ENCODE data around the gene KLF7. TPM values are rescaled to one million over a fixed set of nuclear protein-coding genes. Genes with fewer than 3 reads are reported as not detected.

The KLF7 gene
- total RNA-seq, result 1 to 10 TPM; 4.7 to 6.8 TPM

DNA sequence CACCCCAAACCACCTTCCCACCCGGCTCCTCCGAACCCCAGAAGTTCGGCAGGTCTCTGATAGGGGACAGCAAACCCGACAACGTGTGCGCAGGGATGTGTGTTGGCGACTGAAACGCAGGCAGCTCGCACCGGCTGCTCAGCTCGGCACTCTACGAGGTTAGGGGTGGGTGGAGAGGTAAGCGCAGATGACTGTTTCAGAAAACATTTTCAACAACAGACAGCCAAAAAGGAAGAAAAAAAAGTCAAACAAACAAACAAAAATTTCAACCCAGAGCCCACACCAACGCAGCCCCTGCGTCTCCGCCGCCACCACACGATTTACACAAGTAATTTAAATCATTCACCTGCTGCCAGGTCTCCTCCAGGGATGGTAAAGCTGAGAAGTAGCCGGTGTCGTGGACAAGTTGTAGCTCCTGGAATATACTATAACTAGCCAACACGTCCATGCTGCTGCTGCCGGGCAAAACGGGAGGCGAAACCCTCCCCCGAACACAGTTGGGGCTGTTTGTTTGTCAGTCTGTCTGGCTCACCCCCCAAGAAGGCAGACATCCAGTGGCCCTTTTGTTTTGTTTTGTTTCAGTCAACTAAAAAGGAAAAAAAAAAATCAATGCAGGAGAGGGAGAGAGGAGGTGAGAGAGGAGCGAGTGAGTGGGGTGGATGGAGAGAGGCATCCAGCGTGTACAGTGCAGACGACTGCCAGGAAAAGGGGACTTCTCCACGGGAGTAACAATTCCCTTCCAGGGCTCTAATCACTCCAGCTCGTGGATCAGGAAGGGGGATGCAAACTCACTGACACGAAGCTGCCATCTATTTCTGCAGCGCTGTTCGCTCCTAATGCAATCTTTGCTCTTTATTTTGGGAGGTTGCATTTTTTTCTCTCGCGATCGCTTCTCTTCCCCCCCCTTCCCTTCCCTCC is at the start of gene KLF7:
Gene KLF7 (minus strand): TSS at position 828 of the 918 bp plus-strand sequence. CDS start 380 bp downstream, at position 448.
- CTCF ChIA-PET, result interaction anchor here (1.0 to 3.9 kb wide), 3 partner anchors 23 to 308 kb away, joined by 3 to 20 read pairs (median 4); no protein-coding TSS in a partner anchor
- Mint-ChIP-seq H3K36me3 (no peaks in the 10 kb centered on the region), H3K27me3 (peaks cover 67% of the 10 kb centered on the region), H3K9me3 (ENCODE audit: low read depth) (no peaks in the 10 kb centered on the region), H3K4me3 (peak within 1 kb of the TSS; percentile 78), H3K4me1 (peaks cover 33% of the 10 kb centered on the region), H3K27ac (peak within 1 kb of the TSS; percentile 81)
- no peak for ATAC-seq
- DNase-seq, result peak; percentile 58

DNA sequence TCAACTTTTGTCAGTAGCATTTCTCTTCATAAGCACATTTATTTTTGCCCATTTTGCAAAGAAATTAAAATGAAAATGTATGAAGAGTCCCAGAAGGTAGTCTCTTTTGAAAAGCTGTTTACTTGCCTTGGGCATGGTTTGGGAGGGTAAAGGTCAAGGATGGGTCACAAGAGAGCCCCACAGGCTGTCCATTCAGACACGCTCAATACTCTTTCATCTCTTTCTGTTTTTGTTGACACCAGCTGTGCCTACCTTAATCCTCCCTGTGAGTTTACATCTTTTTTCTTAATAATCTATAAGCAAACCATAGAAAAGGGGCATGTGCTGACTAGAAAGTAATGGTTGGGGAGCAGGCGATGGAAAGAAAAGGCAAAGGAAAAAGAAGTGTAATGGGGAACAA is 49.6 kb upstream of the KLF7 start:
- Mint-ChIP-seq H3K36me3 (no peaks in the 10 kb centered on the region), H3K27me3 (peaks cover 32% of the 10 kb centered on the region), H3K4me3 (no peak overlapping the region), H3K4me1 (no peaks in the 10 kb centered on the region), H3K9me3 (ENCODE audit: low read depth) (no peaks in the 10 kb centered on the region), H3K27ac (no peak overlapping the region)
- DNase-seq, result no peak
- ATAC-seq, result no peak
- CTCF ChIA-PET, result no interaction called here

DNA sequence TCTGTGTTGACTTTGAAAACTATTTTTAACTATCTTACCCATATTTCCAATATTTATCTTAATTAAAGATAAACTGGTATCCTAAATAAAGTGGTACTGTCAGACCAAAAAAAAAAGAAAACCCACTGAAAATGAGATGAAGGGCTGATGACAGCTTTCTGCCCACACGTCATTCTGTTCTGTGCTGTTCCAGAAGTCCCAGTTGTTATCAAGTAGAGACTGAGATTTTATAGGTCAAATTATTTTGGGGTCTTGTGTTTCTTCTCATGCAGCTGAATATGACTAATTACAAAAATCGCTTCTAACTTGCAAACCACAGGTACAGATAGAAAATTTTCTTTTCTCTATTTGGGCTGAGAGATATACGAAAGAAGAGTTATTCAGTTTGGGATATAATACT is 48.7 kb upstream of the KLF7 start:
- CTCF ChIA-PET, result no interaction called here
- no peak overlapping the region for H3K27ac Mint-ChIP-seq
- H3K9me3 Mint-ChIP-seq (ENCODE audit: low read depth), result no peaks in the 10 kb centered on the region
- H3K4me3 Mint-ChIP-seq, result no peak overlapping the region
- DNase-seq (no peak), ATAC-seq (no peak)
- H3K4me1 Mint-ChIP-seq, result no peaks in the 10 kb centered on the region
- H3K27me3 Mint-ChIP-seq, result peaks cover 33% of the 10 kb centered on the region
- H3K36me3 Mint-ChIP-seq, result no peaks in the 10 kb centered on the region

DNA sequence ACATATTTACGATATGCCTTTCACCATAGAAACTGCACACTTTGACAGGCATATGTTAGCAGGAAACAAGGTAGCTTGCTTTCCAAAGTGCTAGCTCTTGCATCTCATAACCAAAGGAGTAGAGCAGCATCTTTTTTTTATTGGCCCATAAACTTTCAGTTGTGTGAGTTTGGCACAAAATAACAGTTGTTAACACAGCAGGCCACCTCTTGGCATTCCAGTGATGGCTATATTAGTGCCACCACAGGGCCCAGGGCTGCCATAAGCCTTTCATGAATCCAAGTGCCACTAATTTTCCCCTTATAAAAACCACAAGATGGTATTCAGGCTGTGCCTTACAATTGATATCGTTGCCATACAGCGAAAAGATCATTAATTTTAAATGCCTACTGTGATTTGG is 40.3 kb upstream of the KLF7 start:
- Mint-ChIP-seq H3K4me3 (no peak overlapping the region), H3K9me3 (ENCODE audit: low read depth) (no peaks in the 10 kb centered on the region), H3K36me3 (no peaks in the 10 kb centered on the region), H3K4me1 (no peaks in the 10 kb centered on the region), H3K27me3 (peaks cover 10% of the 10 kb centered on the region), H3K27ac (no peak overlapping the region)
- no peak for DNase-seq
- ATAC-seq, result no peak
- CTCF ChIA-PET, result no interaction called here

DNA sequence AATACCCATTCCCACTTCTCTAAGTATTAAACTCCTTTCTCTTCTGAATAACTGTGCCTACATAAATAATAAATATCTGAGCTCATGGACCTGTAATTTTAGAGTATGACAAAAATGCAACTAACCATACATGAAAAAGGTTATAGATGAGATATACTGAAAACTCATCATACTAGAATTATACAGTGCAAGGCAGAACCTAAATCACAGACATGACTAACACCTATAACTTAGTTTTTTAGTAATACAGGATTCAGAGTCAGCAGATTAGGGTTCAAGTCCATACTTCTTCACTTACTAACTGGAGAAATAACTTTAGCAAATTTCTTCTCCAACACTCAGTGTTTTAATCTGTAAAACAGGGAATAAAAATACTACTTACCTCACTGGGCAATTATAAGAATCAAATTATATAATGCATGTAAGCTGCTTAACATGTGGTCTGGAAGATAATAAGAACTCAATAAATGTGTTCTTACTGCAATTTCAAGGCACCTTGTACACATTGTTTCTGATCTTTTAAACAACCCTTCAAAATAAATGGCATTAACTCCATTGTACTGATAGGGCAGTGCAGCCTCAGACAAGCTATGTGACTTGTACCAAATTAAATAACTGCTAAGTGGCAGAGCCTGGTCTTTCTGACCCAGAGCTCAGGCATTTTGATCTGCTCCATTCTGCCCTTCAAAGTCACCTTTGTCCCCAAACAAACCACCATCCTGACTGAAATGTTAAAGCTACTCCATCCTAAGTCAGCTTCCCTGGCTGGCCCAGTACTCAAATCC is 39.6 kb upstream of the KLF7 start:
- ATAC-seq (no peak), DNase-seq (no peak)
- Mint-ChIP-seq H3K36me3 (no peaks in the 10 kb centered on the region), H3K4me3 (no peak overlapping the region), H3K27me3 (peaks cover 10% of the 10 kb centered on the region), H3K9me3 (ENCODE audit: low read depth) (no peaks in the 10 kb centered on the region), H3K27ac (no peak overlapping the region), H3K4me1 (no peaks in the 10 kb centered on the region)
- CTCF ChIA-PET, result interaction anchor here (1.4 kb wide), 1 partner anchor 9 kb away, joined by 3 read pairs; no protein-coding TSS in a partner anchor

DNA sequence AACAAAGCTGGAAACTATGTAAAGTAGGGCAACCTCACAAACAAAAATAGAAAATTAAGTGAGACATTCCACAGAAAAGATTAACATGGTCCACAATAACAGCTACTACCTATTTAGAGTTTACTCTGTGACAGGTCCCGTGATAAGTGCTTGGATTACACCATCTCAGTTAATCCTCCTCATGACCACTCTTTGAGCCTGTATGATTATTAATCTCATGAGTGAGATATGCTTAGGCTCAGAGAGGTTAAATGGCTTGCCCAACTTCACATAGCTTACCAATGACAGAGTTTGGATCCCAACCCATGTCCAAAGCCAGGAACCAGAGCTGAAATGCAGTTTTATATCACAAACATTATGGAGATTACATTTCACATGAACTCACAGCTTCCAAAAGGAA is 37.3 kb upstream of the KLF7 start:
- DNase-seq, result no peak
- Mint-ChIP-seq H3K9me3 (ENCODE audit: low read depth) (no peaks in the 10 kb centered on the region), H3K4me3 (no peak overlapping the region), H3K36me3 (no peaks in the 10 kb centered on the region), H3K4me1 (no peaks in the 10 kb centered on the region), H3K27ac (no peak overlapping the region), H3K27me3 (peaks cover 14% of the 10 kb centered on the region)
- CTCF ChIA-PET, result no interaction called here
- ATAC-seq, result no peak

DNA sequence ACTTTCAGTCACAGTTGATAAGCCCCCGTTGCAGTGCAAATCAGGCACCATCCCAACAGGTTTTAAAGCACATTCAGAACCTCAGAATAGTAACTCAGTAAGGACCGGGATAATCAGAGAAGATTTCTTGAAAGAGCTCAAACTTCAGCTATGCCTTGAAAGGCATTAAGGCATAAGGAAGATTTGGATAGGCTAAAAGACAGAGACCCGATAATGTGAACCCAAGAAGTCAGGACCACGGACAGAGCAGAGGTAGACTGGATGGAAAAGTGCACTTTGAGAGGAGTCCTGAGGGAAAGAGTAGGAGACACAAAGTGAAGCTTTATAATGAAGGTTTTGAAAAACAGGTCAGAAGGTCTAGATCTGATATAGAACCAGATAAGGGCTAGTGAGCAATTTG is 36.9 kb upstream of the KLF7 start:
- no peaks in the 10 kb centered on the region for H3K4me1 Mint-ChIP-seq
- CTCF ChIA-PET, result no interaction called here
- H3K27me3 Mint-ChIP-seq, result peaks cover 14% of the 10 kb centered on the region
- ATAC-seq, result peak; percentile 33
- no peaks in the 10 kb centered on the region for H3K9me3 Mint-ChIP-seq (ENCODE audit: low read depth)
- no peaks in the 10 kb centered on the region for H3K36me3 Mint-ChIP-seq
- H3K27ac Mint-ChIP-seq, result no peak overlapping the region
- no peak for DNase-seq
- no peak overlapping the region for H3K4me3 Mint-ChIP-seq

DNA sequence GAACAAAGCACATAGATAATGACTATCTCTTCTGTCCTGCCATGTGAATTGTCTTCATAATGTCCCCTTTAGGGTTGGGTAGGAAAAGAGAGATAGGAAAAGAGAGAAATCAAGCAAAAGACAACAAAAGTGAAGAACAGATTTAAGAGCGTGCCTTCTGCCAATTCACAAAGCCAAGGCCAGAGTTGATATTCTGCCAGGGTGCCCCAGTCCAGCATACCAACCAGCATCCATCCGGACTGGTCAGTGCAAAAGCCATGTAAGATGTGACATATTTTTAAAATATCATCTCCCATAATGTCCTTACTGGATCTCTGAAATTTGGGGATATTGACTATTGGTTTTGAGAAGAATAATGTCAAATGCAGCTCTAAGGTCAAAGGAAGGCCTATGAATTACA is 35.7 kb upstream of the KLF7 start:
- Mint-ChIP-seq H3K27ac (no peak overlapping the region), H3K4me3 (no peak overlapping the region), H3K9me3 (ENCODE audit: low read depth) (no peaks in the 10 kb centered on the region), H3K4me1 (no peaks in the 10 kb centered on the region), H3K27me3 (peaks cover 14% of the 10 kb centered on the region), H3K36me3 (no peaks in the 10 kb centered on the region)
- no peak for ATAC-seq
- DNase-seq, result no peak
- CTCF ChIA-PET, result no interaction called here

DNA sequence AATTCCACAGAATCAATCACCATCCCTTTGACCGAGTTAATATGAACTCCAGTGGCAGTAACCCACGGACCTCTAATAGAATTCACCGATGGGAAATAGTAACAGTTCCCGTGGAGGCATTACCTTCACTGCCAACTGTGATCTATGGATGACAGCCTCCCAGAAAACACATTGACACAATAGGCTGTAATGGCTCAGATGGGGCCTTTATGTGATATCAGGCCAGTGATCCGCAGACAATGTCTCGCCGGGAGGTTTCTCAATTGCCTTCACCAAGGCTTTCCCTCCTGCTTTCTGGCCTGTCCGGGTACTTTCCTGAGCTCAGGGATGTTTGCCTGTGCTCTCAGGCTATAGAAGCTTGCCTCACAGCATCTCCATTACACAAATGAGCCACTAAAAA is 34.4 kb upstream of the KLF7 start:
- DNase-seq, result no peak
- Mint-ChIP-seq H3K9me3 (ENCODE audit: low read depth) (no peaks in the 10 kb centered on the region), H3K4me1 (no peaks in the 10 kb centered on the region), H3K27me3 (peaks cover 14% of the 10 kb centered on the region), H3K36me3 (no peaks in the 10 kb centered on the region), H3K4me3 (no peak overlapping the region), H3K27ac (no peak overlapping the region)
- ATAC-seq, result no peak
- CTCF ChIA-PET, result no interaction called here

DNA sequence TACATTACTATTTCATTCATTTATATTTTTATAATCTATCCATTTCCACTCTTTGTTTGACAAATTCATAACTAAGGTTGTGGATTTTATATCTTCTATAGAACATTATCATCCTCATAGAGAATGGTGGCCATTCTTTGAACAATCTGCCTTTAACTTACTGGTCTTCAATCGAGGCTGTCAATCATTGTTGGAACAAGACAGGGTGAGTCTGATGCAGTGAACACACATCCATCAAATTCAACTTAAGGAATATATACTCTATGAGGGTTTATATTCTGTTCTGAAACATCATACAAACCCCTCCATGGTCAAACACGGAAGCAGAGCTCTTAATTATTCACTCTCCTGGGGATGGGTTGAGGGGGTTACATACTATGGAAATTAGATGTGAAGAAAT is 28.3 kb upstream of the KLF7 start:
- H3K4me1 Mint-ChIP-seq, result no peaks in the 10 kb centered on the region
- no peaks in the 10 kb centered on the region for H3K36me3 Mint-ChIP-seq
- CTCF ChIA-PET, result no interaction called here
- H3K27ac Mint-ChIP-seq, result no peak overlapping the region
- DNase-seq, result no peak
- H3K27me3 Mint-ChIP-seq, result peaks cover 33% of the 10 kb centered on the region
- no peak for ATAC-seq
- H3K4me3 Mint-ChIP-seq, result no peak overlapping the region
- H3K9me3 Mint-ChIP-seq (ENCODE audit: low read depth), result no peaks in the 10 kb centered on the region

DNA sequence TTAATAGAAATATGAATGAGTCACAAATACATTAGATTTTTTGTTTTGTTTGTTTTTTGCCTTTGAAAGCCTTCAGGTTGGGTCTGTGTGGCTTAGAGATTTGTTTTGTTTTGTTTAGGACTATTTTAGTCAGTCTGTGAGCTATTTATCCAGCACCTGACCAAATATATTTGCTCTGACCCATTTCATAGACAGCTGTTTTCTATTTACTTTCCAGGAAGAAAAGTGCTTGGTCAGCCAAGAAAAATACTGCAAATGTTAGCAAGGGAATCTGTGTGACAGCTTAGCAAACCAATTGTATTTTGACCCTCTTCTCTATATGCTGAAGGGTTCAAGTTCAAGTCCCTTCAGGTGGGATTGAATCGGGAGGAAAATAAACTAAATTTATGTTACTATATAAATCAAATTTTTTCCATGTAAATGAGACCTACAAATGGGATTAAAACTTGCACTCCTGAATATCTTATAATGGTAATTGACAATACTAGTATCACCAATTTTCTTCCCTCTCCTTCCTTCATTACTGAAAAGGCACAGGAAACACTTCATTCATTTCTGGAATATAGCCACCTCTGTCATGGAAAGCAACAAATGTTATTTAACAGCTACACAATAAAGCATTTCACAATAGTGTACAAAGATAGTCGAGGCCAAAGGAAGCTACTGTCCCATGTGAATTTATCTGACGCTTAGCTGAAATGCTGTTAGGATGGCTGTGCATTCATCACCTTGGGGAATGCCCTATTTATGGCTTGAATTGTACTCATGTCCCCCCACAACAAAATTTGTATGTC is 23.1 kb upstream of the KLF7 start:
- Mint-ChIP-seq H3K27me3 (peaks cover 42% of the 10 kb centered on the region), H3K27ac (no peak overlapping the region), H3K4me3 (no peak overlapping the region), H3K4me1 (no peaks in the 10 kb centered on the region), H3K9me3 (ENCODE audit: low read depth) (no peaks in the 10 kb centered on the region), H3K36me3 (no peaks in the 10 kb centered on the region)
- DNase-seq, result no peak
- ATAC-seq, result no peak
- CTCF ChIA-PET, result no interaction called here

DNA sequence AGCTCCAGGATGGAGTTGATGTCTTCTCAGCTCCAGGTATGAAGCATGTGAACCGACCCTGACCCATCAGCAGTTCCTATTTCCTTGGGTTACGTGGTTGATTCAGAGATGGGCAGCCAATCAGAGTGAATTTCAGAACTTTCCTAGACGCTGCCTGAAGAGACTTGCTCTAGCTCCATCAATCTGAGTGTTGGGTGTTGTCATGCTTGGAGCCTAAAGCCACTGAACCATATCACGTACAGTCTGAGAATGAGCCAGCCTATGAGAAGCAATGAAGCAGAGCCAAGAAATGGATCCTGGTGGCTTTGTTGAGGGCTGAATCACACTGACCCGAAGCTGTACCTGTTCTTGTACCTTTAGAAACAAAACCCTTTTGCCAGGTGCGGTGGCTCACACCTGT is 19.6 kb upstream of the KLF7 start:
- ATAC-seq, result no peak
- no peak for DNase-seq
- CTCF ChIA-PET, result no interaction called here
- Mint-ChIP-seq H3K27me3 (peaks cover 22% of the 10 kb centered on the region), H3K4me3 (no peak overlapping the region), H3K9me3 (ENCODE audit: low read depth) (no peaks in the 10 kb centered on the region), H3K27ac (no peak overlapping the region), H3K36me3 (no peaks in the 10 kb centered on the region), H3K4me1 (no peaks in the 10 kb centered on the region)

DNA sequence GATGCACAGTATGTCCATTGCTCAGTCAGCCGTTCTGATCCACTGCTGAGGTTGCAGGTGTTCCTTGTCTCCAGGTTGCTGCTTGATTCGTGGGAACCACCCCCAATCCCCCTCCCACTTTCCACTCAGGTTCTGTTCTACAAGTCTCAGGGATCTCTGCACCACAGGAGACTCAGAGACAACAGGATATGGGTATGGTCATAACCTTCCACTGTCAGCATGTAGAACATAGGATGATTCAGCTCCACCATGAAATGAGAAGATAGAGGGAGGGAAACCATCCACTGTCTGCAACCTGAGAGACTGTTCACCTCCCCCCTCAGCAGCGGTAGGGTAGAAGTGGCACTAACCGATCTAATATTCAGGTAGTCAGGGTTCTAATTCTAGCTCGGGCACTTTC is 19.0 kb upstream of the KLF7 start:
- ATAC-seq, result no peak

More for the DNA sequence above, 19.0 kb upstream of the KLF7 start:
- no peaks in the 10 kb centered on the region for H3K36me3 Mint-ChIP-seq
- no peak overlapping the region for H3K4me3 Mint-ChIP-seq
- no peaks in the 10 kb centered on the region for H3K4me1 Mint-ChIP-seq
- no peaks in the 10 kb centered on the region for H3K9me3 Mint-ChIP-seq (ENCODE audit: low read depth)
- CTCF ChIA-PET, result no interaction called here
- H3K27ac Mint-ChIP-seq, result no peak overlapping the region
- no peak for DNase-seq
- peaks cover 22% of the 10 kb centered on the region for H3K27me3 Mint-ChIP-seq

Measured in activated CD8-positive, alpha-beta memory T cell treated with anti-CD3 and anti-CD28 coated beads, Interleukin-2, amount 10 ng/mL, durations not matched to agents 7 days and 5 days (primary cell).